OCI-LY3 (cell line): ENCODE measurements around the gene RERE.

ENCODE experiments used
- EZH2phosphoT487 ChIP-seq: fragments of 200-600 bp; shearing (Covaris generic); IDR thresholded peaks from 2 replicates; pipeline ENCODE4 v1.6.1; 2018; ENCODE audit warnings: antibody characterized with exemption, mixed run types, low read depth
- TF ChIP-seq, protein P1 (sequence below): fragments of 200-600, 300-600 bp; sonication (generic); IDR thresholded peaks from 2 replicates; pipeline ENCODE4 v1.5.1; 2014; ENCODE audit warnings: antibody characterized with exemption, low read length, low read depth

GRCh38 chr1:8603220-8603616, 214.2 kb downstream of the RERE start:
- TF ChIP-seq, protein P1, sequence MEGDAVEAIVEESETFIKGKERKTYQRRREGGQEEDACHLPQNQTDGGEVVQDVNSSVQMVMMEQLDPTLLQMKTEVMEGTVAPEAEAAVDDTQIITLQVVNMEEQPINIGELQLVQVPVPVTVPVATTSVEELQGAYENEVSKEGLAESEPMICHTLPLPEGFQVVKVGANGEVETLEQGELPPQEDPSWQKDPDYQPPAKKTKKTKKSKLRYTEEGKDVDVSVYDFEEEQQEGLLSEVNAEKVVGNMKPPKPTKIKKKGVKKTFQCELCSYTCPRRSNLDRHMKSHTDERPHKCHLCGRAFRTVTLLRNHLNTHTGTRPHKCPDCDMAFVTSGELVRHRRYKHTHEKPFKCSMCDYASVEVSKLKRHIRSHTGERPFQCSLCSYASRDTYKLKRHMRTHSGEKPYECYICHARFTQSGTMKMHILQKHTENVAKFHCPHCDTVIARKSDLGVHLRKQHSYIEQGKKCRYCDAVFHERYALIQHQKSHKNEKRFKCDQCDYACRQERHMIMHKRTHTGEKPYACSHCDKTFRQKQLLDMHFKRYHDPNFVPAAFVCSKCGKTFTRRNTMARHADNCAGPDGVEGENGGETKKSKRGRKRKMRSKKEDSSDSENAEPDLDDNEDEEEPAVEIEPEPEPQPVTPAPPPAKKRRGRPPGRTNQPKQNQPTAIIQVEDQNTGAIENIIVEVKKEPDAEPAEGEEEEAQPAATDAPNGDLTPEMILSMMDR = no peak
- TF ChIP-seq EZH2phosphoT487 = no peak
